ENCODE results near the gene PCSK7. TPM values are rescaled to one million over a fixed set of nuclear protein-coding genes. Genes with fewer than 3 reads are reported as not detected.
A peak's percentile ranks its signal among the peaks of the same experiment; 100 is the strongest.

The PCSK7 gene
- total RNA-seq, 2 experiments from 2014 or later: 97.6 to 97.9 TPM

DNA sequence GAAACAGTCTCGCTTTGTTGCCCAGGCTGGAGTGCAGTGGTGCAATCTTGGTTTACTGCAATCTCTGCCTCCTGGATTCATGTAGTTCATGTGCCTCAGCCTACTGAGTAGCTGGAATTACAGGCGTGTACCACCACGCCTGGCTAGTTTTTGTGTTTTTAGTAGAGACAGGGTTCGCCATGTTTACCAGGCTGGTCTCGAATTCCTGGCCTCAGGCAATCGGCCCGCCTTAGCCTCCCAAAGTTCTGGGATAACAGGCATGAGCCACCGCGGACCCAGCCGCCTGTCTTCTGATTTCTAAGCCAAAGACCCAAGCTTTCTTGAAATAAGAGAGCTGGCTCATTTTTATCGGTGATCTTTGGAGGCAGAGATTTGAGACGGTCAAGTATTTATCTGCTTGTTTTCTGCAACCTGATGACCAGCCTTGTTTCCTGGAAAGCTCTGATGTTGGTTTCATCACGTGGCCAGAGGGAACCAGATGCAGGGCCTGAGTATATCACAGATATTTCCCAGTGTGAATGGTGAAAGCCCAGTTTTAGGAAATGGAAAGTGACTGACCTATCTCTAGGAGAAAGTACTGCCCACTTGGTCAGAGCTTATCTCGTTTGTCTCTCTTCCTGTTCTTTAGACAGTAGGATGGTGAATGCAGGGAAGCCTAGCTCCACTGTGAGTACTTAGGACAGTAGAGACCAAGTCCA lies 59.0 kb downstream of the PCSK7 start:
- H3K27ac Mint-ChIP-seq: no peak overlapping the region
- no peaks in the 10 kb centered on the region for H3K27me3 Mint-ChIP-seq (ENCODE audit: low read depth)
- DNase-seq: no peak
- intact Hi-C loops (cut with micrococcal nuclease): no loop called here
- H3K4me1 Mint-ChIP-seq (ENCODE audit: low read depth): peaks cover 11% of the 10 kb centered on the region
- H3K4me3 Mint-ChIP-seq: no peak overlapping the region
- CTCF ChIA-PET: interaction anchor here (0.5 to 1.6 kb wide), 7 partner anchors 8 to 449 kb away, joined by 3 to 8 read pairs (median 3); no protein-coding TSS in a partner anchor
- H3K36me3 Mint-ChIP-seq (ENCODE audit: low read depth): peaks cover 5% of the 10 kb centered on the region
- H3K9me3 Mint-ChIP-seq: no peaks in the 10 kb centered on the region

DNA sequence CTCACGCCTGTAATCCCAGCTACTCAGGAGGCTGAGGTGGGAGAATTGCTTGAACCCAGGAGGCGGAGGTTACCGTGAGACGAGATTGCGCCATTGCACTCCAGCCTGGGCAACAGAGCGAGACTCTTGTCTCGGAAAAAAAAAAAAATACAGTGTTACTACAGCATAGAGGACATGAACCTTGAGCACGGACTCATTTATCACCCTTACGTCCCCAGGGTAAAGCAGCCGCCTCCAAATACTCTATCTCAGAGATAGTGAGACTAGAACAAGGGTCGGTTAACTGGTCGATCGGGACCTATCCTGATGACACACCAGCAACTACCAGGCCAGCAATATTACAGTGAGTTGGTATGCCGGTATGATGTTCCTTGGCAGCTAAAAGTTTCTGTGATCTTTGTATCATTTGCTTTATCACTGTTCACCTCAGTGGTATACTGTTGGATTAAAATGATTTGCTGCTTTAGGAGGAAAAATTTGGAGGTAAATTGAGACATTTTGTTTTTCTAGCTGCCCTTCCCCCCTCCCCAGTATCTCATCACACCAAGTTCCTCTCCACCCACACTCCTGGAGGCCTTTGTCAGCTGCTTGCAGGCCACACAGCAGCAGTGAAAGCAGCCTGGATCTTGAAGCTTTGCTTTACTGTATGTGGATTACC lies 60.3 kb downstream of the PCSK7 start:
- no peaks in the 10 kb centered on the region for H3K9me3 Mint-ChIP-seq
- H3K36me3 Mint-ChIP-seq (ENCODE audit: low read depth): peaks cover 7% of the 10 kb centered on the region
- no peak for DNase-seq
- peak overlapping the region; percentile 18 for H3K27ac Mint-ChIP-seq
- H3K4me3 Mint-ChIP-seq: no peak overlapping the region
- peaks cover 9% of the 10 kb centered on the region for H3K4me1 Mint-ChIP-seq (ENCODE audit: low read depth)
- no peaks in the 10 kb centered on the region for H3K27me3 Mint-ChIP-seq (ENCODE audit: low read depth)
- intact Hi-C loops (cut with micrococcal nuclease): no loop called here
- CTCF ChIA-PET: interaction anchor here (0.8 to 1.6 kb wide), 3 partner anchors 9 to 255 kb away, joined by 3 to 8 read pairs (median 3); no protein-coding TSS in a partner anchor

DNA sequence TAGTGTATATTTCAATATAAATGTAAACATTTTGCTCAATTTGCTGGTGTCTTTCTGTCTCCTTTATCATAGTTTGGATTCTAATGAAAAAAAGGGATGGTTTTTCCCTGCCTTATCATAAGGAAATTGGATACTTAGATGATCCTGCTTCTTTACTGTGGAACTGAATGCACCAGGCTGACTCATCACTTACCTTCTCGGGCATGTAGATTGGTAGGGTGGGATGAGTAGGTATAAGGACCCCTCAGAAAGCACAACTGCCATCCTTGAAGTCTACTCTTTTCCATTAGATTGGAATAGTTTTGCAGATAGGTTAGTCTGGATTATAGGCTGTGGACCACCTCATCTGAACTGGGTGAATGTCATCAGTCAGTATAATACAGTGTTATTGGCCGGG lies 60.9 kb downstream of the PCSK7 start:
- Mint-ChIP-seq H3K9me3 (no peaks in the 10 kb centered on the region), H3K27me3 (ENCODE audit: low read depth) (no peaks in the 10 kb centered on the region), H3K4me1 (ENCODE audit: low read depth) (peaks cover 9% of the 10 kb centered on the region), H3K36me3 (ENCODE audit: low read depth) (peaks cover 7% of the 10 kb centered on the region), H3K4me3 (no peak overlapping the region), H3K27ac (peak overlapping the region; percentile 18)
- no peak for DNase-seq
- intact Hi-C loops (cut with micrococcal nuclease): no loop called here
- CTCF ChIA-PET: interaction anchor here (0.6 kb wide), 1 partner anchor 19 kb away, joined by 3 read pairs; no protein-coding TSS in a partner anchor

DNA sequence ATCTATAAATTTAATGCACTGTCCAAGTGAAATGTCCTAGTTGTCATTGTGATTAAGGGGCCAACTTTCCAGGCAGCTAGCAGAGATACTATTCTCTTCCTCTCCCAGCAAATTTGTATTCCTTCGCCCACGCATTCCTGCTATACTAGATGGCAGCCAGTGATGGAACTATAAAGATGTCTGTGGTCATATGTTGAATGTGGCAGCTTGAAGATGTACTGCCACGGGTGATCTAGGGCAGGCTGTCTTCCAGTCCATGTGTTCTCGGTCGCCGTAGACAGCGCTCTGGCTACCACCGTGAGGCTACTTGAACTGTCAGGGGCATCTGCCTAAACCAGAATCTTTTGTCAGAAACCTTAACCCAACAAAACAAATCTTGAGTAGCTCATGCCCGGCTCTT lies 61.7 kb downstream of the PCSK7 start:
- no peaks in the 10 kb centered on the region for H3K27me3 Mint-ChIP-seq (ENCODE audit: low read depth)

DNA sequence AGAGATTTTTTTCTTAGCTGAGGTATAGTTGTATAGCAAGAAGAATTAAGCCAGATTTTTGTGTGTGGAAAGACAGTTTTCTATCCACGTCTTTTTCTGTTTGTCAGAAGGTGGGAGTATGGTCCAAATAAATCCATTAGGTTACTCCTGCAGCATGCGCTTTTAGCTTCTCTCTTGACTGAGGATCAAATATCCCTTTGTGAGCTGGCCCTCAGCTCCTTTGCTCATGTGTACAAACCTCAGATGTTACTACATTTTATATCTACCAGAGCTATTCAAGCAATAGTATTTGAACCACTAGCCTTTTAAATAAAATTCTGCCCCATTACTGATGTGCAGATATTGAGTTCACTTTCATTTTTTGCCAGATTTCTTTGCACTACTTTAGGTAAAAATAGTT lies 62.1 kb downstream of the PCSK7 start:
- Mint-ChIP-seq H3K27me3 (ENCODE audit: low read depth) (no peaks in the 10 kb centered on the region), H3K9me3 (no peaks in the 10 kb centered on the region), H3K36me3 (ENCODE audit: low read depth) (peaks cover 12% of the 10 kb centered on the region), H3K4me1 (ENCODE audit: low read depth) (peaks cover 11% of the 10 kb centered on the region), H3K4me3 (no peak overlapping the region), H3K27ac (no peak overlapping the region)
- CTCF ChIA-PET: interaction anchor here (0.6 to 1.1 kb wide), 2 partner anchors 12 to 25 kb away, joined by 3 to 5 read pairs; partner anchors contain the start of gene PAFAH1B2
- intact Hi-C loops (cut with micrococcal nuclease): no loop called here
- DNase-seq: no peak

More for the DNA sequence above, 61.7 kb downstream of the PCSK7 start:
- H3K27ac Mint-ChIP-seq: peak overlapping the region; percentile 16
- H3K9me3 Mint-ChIP-seq: no peaks in the 10 kb centered on the region
- DNase-seq: no peak
- CTCF ChIA-PET: no interaction called here
- no peak overlapping the region for H3K4me3 Mint-ChIP-seq
- H3K36me3 Mint-ChIP-seq (ENCODE audit: low read depth): peaks cover 11% of the 10 kb centered on the region
- H3K4me1 Mint-ChIP-seq (ENCODE audit: low read depth): peaks cover 11% of the 10 kb centered on the region
- intact Hi-C loops (cut with micrococcal nuclease): no loop called here

DNA sequence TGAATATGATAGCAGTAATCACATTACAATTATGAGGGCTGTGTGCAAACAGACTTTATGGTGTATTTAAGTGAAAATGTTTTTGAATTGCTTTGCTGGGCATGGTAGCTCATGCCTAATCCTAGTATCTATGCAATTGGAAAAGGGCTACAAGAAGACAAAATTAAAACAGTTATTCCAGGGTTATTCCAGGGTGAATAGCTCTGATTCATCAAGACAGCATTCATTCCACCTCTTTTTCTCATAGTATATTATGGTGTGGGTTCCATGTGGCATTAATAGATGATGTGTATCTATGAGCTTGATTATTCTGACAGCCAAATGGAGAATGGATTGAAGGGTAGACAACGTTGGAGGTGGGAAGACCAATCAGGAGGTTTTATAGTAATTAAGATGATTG lies 65.4 kb downstream of the PCSK7 start:
- intact Hi-C loops (cut with micrococcal nuclease): no loop called here
- Mint-ChIP-seq H3K9me3 (no peaks in the 10 kb centered on the region), H3K27me3 (ENCODE audit: low read depth) (no peaks in the 10 kb centered on the region), H3K4me1 (ENCODE audit: low read depth) (peaks cover 3% of the 10 kb centered on the region), H3K27ac (no peak overlapping the region), H3K4me3 (no peak overlapping the region), H3K36me3 (ENCODE audit: low read depth) (peaks cover 16% of the 10 kb centered on the region)
- CTCF ChIA-PET: interaction anchor here (1.0 kb wide), 1 partner anchor 21 kb away, joined by 5 read pairs; no protein-coding TSS in a partner anchor
- DNase-seq: no peak

DNA sequence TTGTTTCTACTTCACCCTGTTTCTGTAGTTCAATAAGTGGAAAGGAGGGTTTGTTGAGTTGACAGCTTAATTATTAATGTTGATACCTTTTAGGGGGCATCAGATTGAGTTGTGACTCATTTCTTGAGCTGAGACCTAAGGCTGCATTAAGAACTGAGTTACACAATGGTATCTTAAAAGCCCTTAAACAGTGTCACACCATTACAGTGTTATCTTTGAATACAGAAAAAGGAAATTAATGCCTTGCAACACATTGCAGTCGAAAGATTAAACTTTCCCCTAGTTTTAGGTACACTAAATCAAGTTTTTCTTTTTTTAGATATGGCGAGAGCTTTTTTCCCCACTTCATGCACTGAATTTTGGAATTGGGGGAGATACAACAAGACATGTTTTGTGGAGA lies 71.0 kb downstream of the PCSK7 start:
- no peak for DNase-seq
- Mint-ChIP-seq H3K9me3 (no peaks in the 10 kb centered on the region), H3K4me1 (ENCODE audit: low read depth) (peaks cover 10% of the 10 kb centered on the region), H3K27me3 (ENCODE audit: low read depth) (no peaks in the 10 kb centered on the region), H3K27ac (no peak overlapping the region), H3K4me3 (no peak overlapping the region), H3K36me3 (ENCODE audit: low read depth) (peaks cover 20% of the 10 kb centered on the region)
- CTCF ChIA-PET: interaction anchor here (0.7 to 1.2 kb wide), 3 partner anchors 12 to 401 kb away, joined by 3 to 4 read pairs (median 3); no protein-coding TSS in a partner anchor
- intact Hi-C loops (cut with micrococcal nuclease): no loop called here

DNA sequence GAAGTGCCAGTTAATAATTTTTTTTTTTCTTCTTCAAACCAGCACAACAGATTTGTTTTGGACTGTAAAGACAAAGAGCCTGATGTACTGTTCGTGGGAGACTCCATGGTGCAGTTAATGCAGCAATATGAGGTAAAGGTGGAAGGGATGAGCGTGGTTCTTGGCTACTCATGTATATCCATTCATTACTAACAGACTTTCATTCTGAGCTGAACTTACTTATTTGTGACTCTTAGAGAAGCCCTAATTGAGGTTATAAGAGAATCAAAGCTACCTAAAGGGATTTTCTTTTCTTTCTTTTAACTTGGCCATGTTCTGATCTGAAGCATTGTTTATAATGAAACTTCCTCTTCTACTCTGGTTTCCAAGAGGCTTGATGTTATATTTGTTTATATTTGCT lies 72.0 kb downstream of the PCSK7 start:
- no peak overlapping the region for H3K4me3 Mint-ChIP-seq
- intact Hi-C loops (cut with micrococcal nuclease): no loop called here
- no peaks in the 10 kb centered on the region for H3K27me3 Mint-ChIP-seq (ENCODE audit: low read depth)
- DNase-seq: no peak
- CTCF ChIA-PET: interaction anchor here (0.8 to 1.2 kb wide), 2 partner anchors 11 to 12 kb away, joined by 3 read pairs; no protein-coding TSS in a partner anchor
- peak overlapping the region; percentile 36 for H3K27ac Mint-ChIP-seq
- H3K4me1 Mint-ChIP-seq (ENCODE audit: low read depth): peaks cover 8% of the 10 kb centered on the region
- no peaks in the 10 kb centered on the region for H3K9me3 Mint-ChIP-seq
- peaks cover 16% of the 10 kb centered on the region for H3K36me3 Mint-ChIP-seq (ENCODE audit: low read depth)

DNA sequence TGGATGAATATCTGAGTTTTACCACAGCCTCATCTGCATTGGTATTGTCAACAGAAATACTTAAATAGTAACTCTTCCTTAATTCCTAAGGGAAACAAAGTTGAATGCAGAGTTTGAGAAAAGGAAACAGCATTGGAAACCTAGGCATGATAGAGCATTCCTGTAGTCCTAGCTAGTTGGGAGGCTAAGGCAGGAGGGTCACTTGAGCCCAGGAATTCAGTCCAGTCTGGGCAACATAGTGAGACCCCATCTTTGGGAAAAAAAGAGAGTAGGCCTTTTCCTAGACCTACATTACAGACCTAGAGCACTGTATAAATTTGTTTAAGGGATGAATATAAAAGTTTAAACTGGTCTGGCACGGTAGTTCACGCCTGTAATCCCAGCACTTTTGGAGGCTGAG lies 74.4 kb downstream of the PCSK7 start:
- Mint-ChIP-seq H3K4me1 (ENCODE audit: low read depth) (peaks cover 13% of the 10 kb centered on the region), H3K9me3 (no peaks in the 10 kb centered on the region), H3K27ac (peak overlapping the region; percentile 50), H3K4me3 (no peak overlapping the region), H3K27me3 (ENCODE audit: low read depth) (no peaks in the 10 kb centered on the region), H3K36me3 (ENCODE audit: low read depth) (peaks cover 16% of the 10 kb centered on the region)
- CTCF ChIA-PET: interaction anchor here (1.8 kb wide), 1 partner anchor 12 kb away, joined by 6 read pairs; no protein-coding TSS in a partner anchor
- no peak for DNase-seq
- intact Hi-C loops (cut with micrococcal nuclease): no loop called here

DNA sequence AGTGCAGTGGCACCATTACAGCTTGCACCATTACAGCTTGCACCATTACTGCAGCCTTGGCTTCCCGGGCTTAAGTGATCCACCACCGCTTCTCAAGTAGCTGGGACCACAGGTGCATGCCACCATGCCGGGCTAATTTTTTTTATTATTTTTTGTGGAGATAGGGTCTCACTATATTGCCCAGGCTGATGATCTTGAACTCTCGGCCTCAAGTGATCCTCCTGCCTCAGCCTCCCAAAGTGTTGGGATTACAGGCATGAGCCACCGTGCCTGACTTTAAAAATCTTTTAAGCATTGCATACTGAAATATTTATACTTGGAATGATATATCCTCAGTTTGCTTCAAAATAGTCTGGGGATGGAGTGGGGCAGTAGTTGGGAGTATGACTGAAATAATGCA lies 77.4 kb downstream of the PCSK7 start:
- no peak overlapping the region for H3K4me3 Mint-ChIP-seq
- CTCF ChIA-PET: interaction anchor here (0.7 kb wide), 1 partner anchor 174 kb away, joined by 4 read pairs; no protein-coding TSS in a partner anchor
- intact Hi-C loops (cut with micrococcal nuclease): no loop called here

More for the DNA sequence above, 77.4 kb downstream of the PCSK7 start:
- Mint-ChIP-seq H3K4me1 (ENCODE audit: low read depth) (peaks cover 19% of the 10 kb centered on the region), H3K36me3 (ENCODE audit: low read depth) (peaks cover 11% of the 10 kb centered on the region), H3K27ac (no peak overlapping the region), H3K27me3 (ENCODE audit: low read depth) (no peaks in the 10 kb centered on the region), H3K9me3 (no peaks in the 10 kb centered on the region)
- DNase-seq: no peak

Data from activated naive CD4-positive, alpha-beta T cell treated with anti-CD3 and anti-CD28 coated beads for 36 hours (primary cell).